Uterus (tissue), 4 donors: ENCODE results near the gene TMF1. TPM values are rescaled to one million over a fixed set of nuclear protein-coding genes. Genes with fewer than 3 reads are reported as not detected.
A peak's percentile ranks its signal among the peaks of the same experiment; 100 is the strongest.

Experiments used
- DNase-seq, 2 donors: peaks; one replicate each; pipeline ENCODE4 v3.0.0-alpha.2; 2019 to 2020
- H3K27ac ChIP-seq, 2 donors: fragments of 200-600 bp; sonication (generic); 1 replicate in 1 of 2; 2 replicates in 1 of 2; pipeline ENCODE4 v1.5.1; 2016 to 2018
- H3K27me3 ChIP-seq, 2 donors: fragments of 200-600 bp; sonication (generic); one replicate each; pipeline ENCODE4 v1.5.1; 2018 to 2019; ENCODE audit warnings: control low read depth in 1 of 2
- H3K36me3 ChIP-seq, 2 donors: fragments of 200-600 bp; sonication (generic); one replicate each; pipeline ENCODE4 v1.5.1; 2019; ENCODE audit warnings: control low read depth in 1 of 2
- H3K4me1 ChIP-seq, 2 donors: fragments of 200-600 bp; sonication (generic); one replicate each; pipeline ENCODE4 v1.5.1; 2018 to 2019; ENCODE audit warnings: control low read depth in 1 of 2
- H3K4me3 ChIP-seq, 2 donors: fragments of 200-600 bp; sonication (generic); 1 replicate in 1 of 2; 2 replicates in 1 of 2; pipeline ENCODE4 v1.5.1; 2018 to 2019; ENCODE audit warnings: mild to moderate bottlenecking in 1 of 2
- H3K9me3 ChIP-seq, 2 donors: fragments of 200-600 bp; sonication (generic); one replicate each; pipeline ENCODE4 v1.5.1; 2019; ENCODE audit warnings: control low read depth in 1 of 2
- CTCF ChIP-seq, 4 experiments: fragments of 200-600 bp in 2 of 4; fragments of 450-650 bp in 2 of 4; sonication (generic) in 2 of 4; IDR thresholded peaks; one replicate each; pipeline ENCODE4 v1.5.1; 2016 to 2019; ENCODE audit warnings: antibody characterized with exemption in 4 of 4, mild to moderate bottlenecking in 2 of 4, moderate library complexity in 1 of 4
- POLR2A ChIP-seq, 2 donors: fragments of 450-650 bp; IDR thresholded peaks; one replicate each; pipeline ENCODE4 v1.6.1; 2016; ENCODE audit warnings: antibody characterized with exemption in 2 of 2, mild to moderate bottlenecking in 1 of 2, moderate library complexity in 1 of 2
- intact Hi-C: fragments of 100-400 bp; cut with DNase I; formaldehyde crosslinking; loops from one replicate; pipeline ENCODE4 v1.15.1; 2023; ENCODE audit warnings: low total_unique reads
- total RNA-seq, 4 donors: library from RNA; depleted of rRNA in 3 of 4; stranded (reverse); fragments of >200 nt in 3 of 4; gene quantifications; one replicate each; pipeline versions ENCODE4 v1.1.0 to v1.2.4, GENCODE V29; 2014 to 2023
- donor health status: DM: yes; HTN: yes; CAD: no.

Gene TMF1
- total RNA-seq, 4 donors from 2014 or later, result 24.1 to 69.3 (median 44.9) TPM

DNA sequence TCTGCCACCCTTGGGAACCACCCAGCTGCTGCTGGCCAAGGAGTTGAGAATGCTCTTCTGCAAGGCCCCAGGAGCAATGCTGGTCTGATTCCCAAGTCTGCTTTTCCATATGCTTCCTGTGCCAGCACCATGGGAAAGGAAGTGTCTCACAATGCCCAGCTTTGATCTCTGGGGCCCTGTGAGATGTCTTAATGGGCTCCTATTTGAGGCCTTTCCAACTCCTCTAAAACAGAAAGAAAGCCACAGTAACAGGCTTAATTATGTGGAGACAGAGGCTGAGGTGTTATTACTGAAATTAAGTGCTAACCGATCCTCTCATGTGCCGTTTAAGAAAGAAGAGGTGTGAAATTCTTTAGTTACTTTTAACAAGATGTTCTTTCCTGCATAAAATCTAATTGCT lies 43.2 kb downstream of the TMF1 start:
- intact Hi-C loops, result no loop called here
- Histone ChIP-seq H3K27me3 (no peaks in the 10 kb centered on the region), H3K9me3 (no peaks in the 10 kb centered on the region), H3K36me3 (no peaks in the 10 kb centered on the region), H3K4me3 (no peak overlapping the region), H3K4me1 (no peaks in the 10 kb centered on the region), H3K27ac (peak overlapping the region; percentile 62 to 98)
- DNase-seq, result no peak
- TF ChIP-seq CTCF (IDR thresholded peaks at IDR 0.05) (no peak), POLR2A (IDR thresholded peaks at IDR 0.05) (no peak)

DNA sequence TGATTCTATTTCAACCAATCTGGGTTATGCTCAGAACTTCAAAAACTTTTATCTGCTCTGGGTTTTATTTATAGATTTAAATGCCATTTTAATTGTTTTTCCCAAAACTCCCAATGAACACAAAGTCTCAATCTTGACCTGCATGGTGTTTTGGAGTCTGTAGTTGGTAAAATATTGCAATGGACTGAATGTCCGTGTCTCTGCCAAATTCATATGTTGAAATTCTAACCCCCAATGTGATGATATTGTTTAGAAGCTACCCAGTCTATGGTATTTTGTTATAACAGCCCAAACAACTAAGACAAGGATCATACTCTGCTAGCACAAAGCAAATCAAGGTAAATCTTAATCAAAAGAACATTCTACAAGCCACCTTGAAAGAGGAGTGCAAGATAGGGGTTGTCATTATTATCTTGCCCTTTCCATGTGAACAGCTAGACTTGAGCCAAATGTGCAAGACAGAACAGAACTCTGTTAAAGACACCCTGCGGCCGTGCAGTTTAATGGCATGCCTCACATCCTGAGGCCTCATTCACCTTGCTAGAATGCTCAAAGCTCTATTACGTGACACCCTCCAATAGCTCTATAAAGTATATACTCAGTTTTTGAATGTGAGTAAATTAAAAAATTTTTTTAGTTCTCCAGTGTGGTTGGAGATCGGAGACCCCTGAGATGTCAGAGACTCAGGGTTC lies 46.2 kb downstream of the TMF1 start:
- TF ChIP-seq CTCF (IDR thresholded peaks at IDR 0.05) (no peak), POLR2A (IDR thresholded peaks at IDR 0.05) (no peak)
- no peak for DNase-seq
- Histone ChIP-seq H3K4me1 (no peaks in the 10 kb centered on the region), H3K4me3 (no peak overlapping the region), H3K9me3 (no peaks in the 10 kb centered on the region), H3K27me3 (no peaks in the 10 kb centered on the region), H3K27ac (peak overlapping the region in 1 of 2 donors; percentile 63), H3K36me3 (no peaks in the 10 kb centered on the region)
- intact Hi-C loops, result no loop called here

DNA sequence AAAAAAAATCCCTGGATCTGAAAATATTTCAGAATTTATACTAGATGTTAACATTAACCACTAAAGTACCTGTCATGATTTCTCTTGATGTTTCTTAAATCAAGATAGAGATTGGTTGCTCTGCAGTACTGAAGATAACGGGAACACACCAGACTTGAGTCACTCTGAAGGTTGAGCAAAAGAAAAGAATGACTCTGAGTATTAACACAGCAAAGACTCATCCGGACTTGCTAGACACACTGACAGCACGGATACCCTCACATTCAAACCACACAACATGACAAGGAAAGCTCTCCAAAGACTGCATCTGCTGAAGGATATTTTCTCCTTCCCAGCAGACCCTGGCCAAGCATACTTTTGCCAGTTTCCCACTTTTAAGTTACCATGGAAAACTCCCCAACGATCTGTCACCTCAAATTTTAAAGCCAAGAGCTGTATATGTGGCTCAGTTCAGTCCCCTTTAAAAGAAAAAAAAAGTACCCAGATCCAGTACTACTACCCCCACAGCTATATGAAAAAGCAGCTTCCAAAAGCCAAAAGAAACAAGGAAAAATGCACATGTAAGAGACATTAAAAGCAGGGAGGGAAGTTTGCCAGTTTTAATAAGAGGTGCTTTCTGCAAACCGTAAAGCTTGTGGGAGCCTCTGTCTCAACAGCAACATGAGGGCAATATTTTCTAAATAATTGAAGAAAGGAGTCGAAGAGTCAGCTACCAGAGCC lies 46.9 kb downstream of the TMF1 start:
- TF ChIP-seq CTCF (IDR thresholded peaks at IDR 0.05), result no peak
- TF ChIP-seq POLR2A (IDR thresholded peaks at IDR 0.05), result no peak
- H3K27me3 ChIP-seq, result no peaks in the 10 kb centered on the region
- no peaks in the 10 kb centered on the region for H3K4me1 ChIP-seq
- H3K4me3 ChIP-seq, result no peak overlapping the region
- DNase-seq, result no peak
- H3K27ac ChIP-seq, result peak overlapping the region in 1 of 2 donors; percentile 63
- H3K9me3 ChIP-seq, result no peaks in the 10 kb centered on the region
- no peaks in the 10 kb centered on the region for H3K36me3 ChIP-seq
- intact Hi-C loops, result no loop called here

DNA sequence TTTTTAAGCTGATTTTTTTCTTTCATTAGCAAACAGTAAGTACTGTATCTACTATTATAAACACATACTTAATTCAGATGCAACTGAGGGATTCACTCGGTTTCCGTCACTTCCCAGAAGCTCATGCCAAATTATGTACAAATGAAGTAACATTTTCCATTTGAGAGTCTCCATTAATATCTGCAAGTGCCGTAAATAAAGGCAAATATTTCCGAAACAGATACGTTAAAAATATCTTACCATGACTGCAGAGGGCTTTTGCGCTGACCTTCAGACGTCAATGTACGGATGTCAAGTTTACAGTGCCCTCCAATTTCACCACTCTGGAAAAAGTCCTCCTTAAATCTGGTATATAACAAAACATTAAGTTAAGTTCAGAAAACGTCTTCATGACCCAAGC lies 48.0 kb downstream of the TMF1 start:
- H3K4me1 ChIP-seq, result no peaks in the 10 kb centered on the region
- no peak overlapping the region for H3K27ac ChIP-seq
- intact Hi-C loops, result no loop called here

More for the DNA sequence above, 48.0 kb downstream of the TMF1 start:
- no peak for DNase-seq
- H3K9me3 ChIP-seq, result no peaks in the 10 kb centered on the region
- H3K4me3 ChIP-seq, result no peak overlapping the region
- H3K27me3 ChIP-seq, result no peaks in the 10 kb centered on the region
- no peaks in the 10 kb centered on the region for H3K36me3 ChIP-seq
- no peak for TF ChIP-seq POLR2A (IDR thresholded peaks at IDR 0.05)
- no peak for TF ChIP-seq CTCF (IDR thresholded peaks at IDR 0.05)
